Effector memory CD8-positive, alpha-beta T cell (primary cell): ENCODE measurements around the gene ZNF169.
"Not testable (repeated sequence)": the region's sequence is repeated elsewhere in the genome, so short reads cannot be mapped to it uniquely, and the experiment has no call there.

Source experiments
- ATAC-seq: fragments of 150-1000 bp; cut with Tn5 transposase; replicated peaks from 2 replicates; pipeline ENCODE4 v1.10.0; 2021; ENCODE audit warnings: mild to moderate bottlenecking, moderate library complexity
- DNase-seq, 3 experiments: peaks; one replicate each; pipeline ENCODE4 v3.0.0; 2021
- H3K27ac Mint-ChIP-seq, 2 donors: one replicate each; pipeline ENCODE4 v1.8.0; 2022; ENCODE audit warnings: mild to moderate bottlenecking in 2 of 2, mixed read lengths in 2 of 2, moderate library complexity in 2 of 2
- H3K27me3 Mint-ChIP-seq, 2 donors: one replicate each; pipeline ENCODE4 v1.8.0; 2022; ENCODE audit warnings: mixed read lengths in 2 of 2
- H3K36me3 Mint-ChIP-seq: one replicate; pipeline ENCODE4 v1.8.0; 2022; ENCODE audit warnings: mild to moderate bottlenecking, moderate library complexity, mixed read lengths; ENCODE audit not compliant: insufficient read depth
- H3K4me1 Mint-ChIP-seq, 2 donors: one replicate each; pipeline ENCODE4 v1.8.0; 2022; ENCODE audit warnings: low read depth in 2 of 2, mixed read lengths in 2 of 2
- H3K4me3 Mint-ChIP-seq, 2 donors: one replicate each; pipeline ENCODE4 v1.8.0; 2022; ENCODE audit warnings: mild to moderate bottlenecking in 2 of 2, mixed read lengths in 2 of 2, moderate library complexity in 2 of 2
- H3K9me3 Mint-ChIP-seq, 2 donors: one replicate each; pipeline ENCODE4 v1.8.0; 2022; ENCODE audit warnings: mixed read lengths in 2 of 2

Gene ZNF169

GRCh38 chr9:94301583-94301982 is 42.5 kb downstream of the ZNF169 start:
- H3K27ac Mint-ChIP-seq: peak overlapping the region in 1 of 2 donors; percentile 44
- H3K27me3 Mint-ChIP-seq: no peaks in the 10 kb centered on the region
- H3K9me3 Mint-ChIP-seq: no peaks in the 10 kb centered on the region
- no peaks in the 10 kb centered on the region for H3K36me3 Mint-ChIP-seq
- H3K4me3 Mint-ChIP-seq: no peak overlapping the region
- DNase-seq (no peak), ATAC-seq (no peak)
- no peaks in the 10 kb centered on the region for H3K4me1 Mint-ChIP-seq

DNA sequence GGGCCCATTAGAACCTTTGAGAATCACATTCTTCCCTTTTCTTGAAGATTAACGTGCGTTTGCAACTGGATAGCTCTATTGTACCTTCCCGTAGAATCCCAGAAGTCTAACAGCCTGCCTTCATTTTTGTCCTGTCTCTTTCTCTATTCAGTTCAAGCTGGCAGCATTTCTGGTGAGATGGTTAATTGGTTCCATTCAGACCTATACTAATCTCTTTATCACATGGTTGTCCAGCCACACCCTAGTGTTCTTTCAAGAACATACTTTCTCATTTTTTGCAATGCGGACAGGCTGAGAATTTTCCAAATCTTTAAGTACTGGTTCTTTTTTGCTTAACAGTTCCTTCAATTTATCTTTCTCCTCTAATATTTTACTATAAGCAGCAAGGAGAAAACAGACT is 43.3 kb downstream of the ZNF169 start:
- DNase-seq (no peak), ATAC-seq (no peak)
- Mint-ChIP-seq H3K4me3 (no peak overlapping the region), H3K27me3 (no peaks in the 10 kb centered on the region), H3K9me3 (no peaks in the 10 kb centered on the region), H3K36me3 (no peaks in the 10 kb centered on the region), H3K27ac (no peak overlapping the region), H3K4me1 (no peaks in the 10 kb centered on the region)

- no peaks in the 10 kb centered on the region for H3K27me3 Mint-ChIP-seq
- no peak overlapping the region for H3K4me3 Mint-ChIP-seq
- H3K36me3 Mint-ChIP-seq: no peaks in the 10 kb centered on the region
- H3K27ac Mint-ChIP-seq: no peak overlapping the region
- H3K9me3 Mint-ChIP-seq: no peaks in the 10 kb centered on the region
- DNase-seq: no peak
- ATAC-seq: no peak
- no peaks in the 10 kb centered on the region for H3K4me1 Mint-ChIP-seq
Observed at GRCh38 chr9:94303321-94303720, 44.2 kb downstream of the ZNF169 start.

- not testable (repeated sequence) for H3K9me3 Mint-ChIP-seq, H3K4me3 Mint-ChIP-seq, ATAC-seq
Observed at GRCh38 chr9:94315034-94315984, 56.2 kb downstream of the ZNF169 start.

DNA sequence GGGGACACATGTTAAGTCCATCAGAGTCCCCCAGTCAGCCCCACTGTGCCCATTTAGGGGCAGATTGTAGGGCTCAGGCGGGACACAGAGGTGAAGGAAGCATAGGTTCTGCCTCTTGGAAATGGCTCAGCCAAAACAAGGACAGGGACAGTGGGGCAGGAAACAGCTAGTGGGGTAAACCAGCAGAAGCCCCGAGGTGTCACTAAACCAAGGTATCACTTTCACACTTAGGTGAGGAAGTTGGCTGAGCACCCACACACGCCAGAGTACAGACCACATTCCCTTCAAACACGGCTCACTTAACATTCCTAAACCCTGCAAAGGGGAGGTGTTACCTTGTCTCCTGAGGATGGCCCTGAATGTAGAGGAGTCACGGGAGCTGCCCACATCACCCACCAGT is 57.1 kb downstream of the ZNF169 start:
- H3K4me1 Mint-ChIP-seq, H3K27ac Mint-ChIP-seq, H3K27me3 Mint-ChIP-seq, DNase-seq, H3K9me3 Mint-ChIP-seq, H3K36me3 Mint-ChIP-seq: not testable (repeated sequence)
- peak; percentile 94 for ATAC-seq
- H3K4me3 Mint-ChIP-seq: peak overlapping the region in 1 of 2 donors; percentile 23

More at GRCh38 chr9:94315034-94315984, 56.2 kb downstream of the ZNF169 start:
- H3K27ac Mint-ChIP-seq, H3K36me3 Mint-ChIP-seq, DNase-seq, H3K27me3 Mint-ChIP-seq, H3K4me1 Mint-ChIP-seq: not testable (repeated sequence)

- H3K27me3 Mint-ChIP-seq: peaks cover 6 to 18% of the 10 kb centered on the region in 2 donors
- not testable (repeated sequence) for H3K4me1 Mint-ChIP-seq, ATAC-seq, H3K36me3 Mint-ChIP-seq, DNase-seq, H3K27ac Mint-ChIP-seq, H3K9me3 Mint-ChIP-seq, H3K4me3 Mint-ChIP-seq
Observed at GRCh38 chr9:94317949-94318657, 59.0 kb downstream of the ZNF169 start.

DNA sequence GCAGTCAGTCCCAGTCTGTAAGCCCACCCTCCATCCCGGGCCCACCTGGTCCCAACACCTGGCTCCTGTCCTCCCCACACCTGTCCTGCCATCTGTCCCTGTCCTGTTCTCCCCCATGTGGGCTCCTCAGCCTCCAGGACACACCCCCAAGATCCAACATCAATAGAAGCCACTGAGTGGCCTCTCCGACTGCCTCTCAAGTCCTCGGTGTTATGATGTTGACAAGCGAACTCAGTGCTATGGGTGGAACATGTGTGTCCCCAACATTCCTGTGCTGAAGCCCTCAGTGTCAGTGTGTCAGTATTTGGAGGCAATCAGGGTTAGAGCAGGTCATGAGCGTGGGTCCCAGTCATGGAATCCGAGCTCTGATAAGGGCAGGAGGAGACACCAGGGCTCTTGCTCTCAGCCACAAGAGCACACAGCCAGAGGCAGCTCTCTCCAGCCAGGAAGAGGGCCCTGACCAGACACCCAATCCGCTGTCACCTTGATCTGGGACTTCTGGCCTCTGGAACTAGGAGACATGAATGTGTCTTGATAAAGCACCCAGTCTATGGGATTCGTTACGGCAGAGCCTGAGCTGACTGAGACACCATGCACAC is 63.3 kb downstream of the ZNF169 start:
- not testable (repeated sequence) for H3K4me3 Mint-ChIP-seq, H3K36me3 Mint-ChIP-seq, ATAC-seq, H3K9me3 Mint-ChIP-seq, DNase-seq, H3K4me1 Mint-ChIP-seq, H3K27ac Mint-ChIP-seq
- H3K27me3 Mint-ChIP-seq: peaks cover 6 to 18% of the 10 kb centered on the region in 2 donors

- not testable (repeated sequence) for H3K9me3 Mint-ChIP-seq, H3K27ac Mint-ChIP-seq, ATAC-seq, DNase-seq, H3K4me1 Mint-ChIP-seq, H3K4me3 Mint-ChIP-seq, H3K36me3 Mint-ChIP-seq
- peaks cover 9 to 23% of the 10 kb centered on the region in 2 donors for H3K27me3 Mint-ChIP-seq
Observed at GRCh38 chr9:94323153-94323798, 64.2 kb downstream of the ZNF169 start.

DNA sequence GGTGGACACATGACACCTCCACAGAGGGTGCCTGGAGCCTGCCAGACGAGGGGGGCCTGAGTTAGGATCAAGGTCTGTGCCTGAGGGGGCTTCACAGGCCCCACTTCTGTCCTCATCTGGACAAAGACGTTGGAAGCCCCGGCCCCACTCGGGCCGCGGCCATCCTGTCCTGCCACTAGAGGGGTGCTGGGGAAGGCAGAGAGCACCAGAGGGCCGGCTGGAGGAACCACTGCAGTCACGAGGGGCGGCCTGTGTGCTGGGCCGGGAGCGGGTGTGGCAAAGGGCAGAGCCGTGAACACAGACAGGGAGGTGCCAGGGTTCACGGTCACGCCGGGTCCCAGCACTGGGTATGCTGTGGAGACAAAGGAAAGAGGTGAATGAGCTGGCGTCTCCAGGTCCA is 66.5 kb downstream of the ZNF169 start:
- H3K27me3 Mint-ChIP-seq: peaks cover 11 to 17% of the 10 kb centered on the region in 2 donors
- not testable (repeated sequence) for H3K4me1 Mint-ChIP-seq, DNase-seq, H3K36me3 Mint-ChIP-seq, H3K9me3 Mint-ChIP-seq, ATAC-seq, H3K4me3 Mint-ChIP-seq, H3K27ac Mint-ChIP-seq

GRCh38 chr9:94328544-94328943 is 69.4 kb downstream of the ZNF169 start, which contains the start of gene NUTM2F:
TSS of gene NUTM2F (minus strand) at chr9:94328644. CDS start at chr9:94328623, 21 bp downstream.
- H3K36me3 Mint-ChIP-seq, H3K4me1 Mint-ChIP-seq, H3K27me3 Mint-ChIP-seq, H3K27ac Mint-ChIP-seq, DNase-seq, H3K4me3 Mint-ChIP-seq, ATAC-seq, H3K9me3 Mint-ChIP-seq: not testable (repeated sequence)

DNA sequence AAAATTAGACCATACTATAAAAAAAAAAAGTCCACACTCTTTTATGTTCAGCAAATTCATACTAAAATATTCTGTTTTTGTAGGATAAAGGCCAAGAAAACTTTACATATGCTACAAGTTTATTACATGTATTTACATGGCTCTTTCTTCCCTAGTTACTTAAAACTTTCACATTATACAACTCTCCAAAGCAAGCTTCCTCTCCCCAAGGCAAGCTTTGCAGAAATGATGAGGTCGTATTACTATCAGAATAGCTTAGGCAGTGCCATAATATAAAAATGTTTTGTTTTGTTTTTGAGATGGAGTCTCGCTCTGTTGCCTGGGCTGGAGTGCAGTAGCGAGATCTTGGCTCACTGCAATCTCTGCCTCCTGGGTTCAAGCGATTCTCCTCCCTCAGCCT is 77.3 kb downstream of the ZNF169 start:
- not testable (repeated sequence) for H3K36me3 Mint-ChIP-seq

GRCh38 chr9:94338723-94339122 is 79.6 kb downstream of the ZNF169 start:
- H3K27me3 Mint-ChIP-seq, DNase-seq, H3K27ac Mint-ChIP-seq, H3K9me3 Mint-ChIP-seq, H3K36me3 Mint-ChIP-seq, H3K4me3 Mint-ChIP-seq, ATAC-seq, H3K4me1 Mint-ChIP-seq: not testable (repeated sequence)

More for the DNA sequence above, 77.3 kb downstream of the ZNF169 start:
- H3K27me3 Mint-ChIP-seq, H3K27ac Mint-ChIP-seq, H3K4me1 Mint-ChIP-seq, H3K9me3 Mint-ChIP-seq, H3K4me3 Mint-ChIP-seq, ATAC-seq, DNase-seq: not testable (repeated sequence)

- ATAC-seq, H3K27ac Mint-ChIP-seq, H3K9me3 Mint-ChIP-seq, DNase-seq, H3K36me3 Mint-ChIP-seq, H3K4me1 Mint-ChIP-seq, H3K4me3 Mint-ChIP-seq, H3K27me3 Mint-ChIP-seq: not testable (repeated sequence)
Observed at GRCh38 chr9:94339657-94340056, 80.6 kb downstream of the ZNF169 start.
